IMR-90 (cell line): Measurements from ENCODE around the gene DGKD. TPM values are rescaled to one million over a fixed set of nuclear protein-coding genes. Genes with fewer than 3 reads are reported as not detected.

ENCODE experiments used
- ATAC-seq: fragments of 200-7000 bp; cut with Tn5 transposase; 2 replicates; pipeline ENCODE4 v1.9.1; 2020; ENCODE audit warnings: low read depth, mild to moderate bottlenecking, moderate library complexity
- BruUV-seq: library from RNA; stranded (reverse); fragments of 400-500 nt; replicated peaks from 2 replicates; lab custom pipeline; 2021; lab: Mats Ljungman, UMichigan
- CTCF ChIA-PET: fragments of 300-600 bp; formaldehyde crosslinking; extraction: SDS; loops from one replicate; lab custom pipeline; 2021; ENCODE audit warnings: antibody characterized with exemption; lab: Yijun Ruan, JAX
- POLR2A ChIA-PET: fragments of 300-600 bp; sonication (Branson Sonifier 250); formaldehyde crosslinking; loops from one replicate; lab custom pipeline; 2022; ENCODE audit warnings: antibody characterized with exemption; ENCODE audit not compliant: unreplicated experiment; lab: Charles Lee
- DNase-seq: peaks from one replicate; pipeline ENCODE4 v3.0.0; 2013
- H2AFZ ChIP-seq: replicated peaks from 2 replicates; pipeline ENCODE3; 2013; ENCODE audit warnings: low read length, mild to moderate bottlenecking; ENCODE audit not compliant: poor library complexity
- H2AK5ac ChIP-seq: 2 replicates; pipeline ENCODE4 v1.6.1; 2013; ENCODE audit warnings: low read depth, low read length, inconsistent platforms
- H2AK9ac ChIP-seq: replicated peaks from 2 replicates; pipeline ENCODE3; 2013; ENCODE audit warnings: mild to moderate bottlenecking, low read depth, low read length, moderate library complexity; ENCODE audit not compliant: poor library complexity
- H2BK120ac ChIP-seq: 2 replicates; pipeline ENCODE4 v1.6.1; 2013; ENCODE audit warnings: low read depth, low read length, inconsistent platforms
- H2BK15ac ChIP-seq: 3 replicates; pipeline ENCODE4 v1.6.1; 2013; ENCODE audit warnings: low read depth, low read length, inconsistent platforms
- H2BK20ac ChIP-seq: 2 replicates; pipeline ENCODE4 v1.6.1; 2013; ENCODE audit warnings: low read depth, mild to moderate bottlenecking, inconsistent platforms, low read length, moderate library complexity
- H2BK5ac ChIP-seq: 2 replicates; pipeline ENCODE4 v1.6.1; 2013; ENCODE audit warnings: mild to moderate bottlenecking, low read depth, low read length, inconsistent platforms; ENCODE audit not compliant: poor library complexity, severe bottlenecking
- H3K14ac ChIP-seq: replicated peaks from 2 replicates; pipeline ENCODE4 v1.6.1; 2013; ENCODE audit warnings: low read depth, low read length, inconsistent platforms
- H3K18ac ChIP-seq: 2 replicates; pipeline ENCODE4 v1.6.1; 2013; ENCODE audit warnings: low read depth, low read length, control low read depth
- H3K23ac ChIP-seq: 2 replicates; pipeline ENCODE4 v1.6.1; 2013; ENCODE audit warnings: low read depth, low read length, inconsistent platforms
- H3K27ac ChIP-seq: 2 replicates; pipeline ENCODE4 v1.5.1; 2013; ENCODE audit warnings: mild to moderate bottlenecking, control low read depth, low read length; ENCODE audit not compliant: insufficient read depth
- H3K27me3 ChIP-seq: 2 replicates; pipeline ENCODE4 v1.6.1; 2013; ENCODE audit warnings: low read length; ENCODE audit not compliant: control insufficient read depth, insufficient read depth
- H3K36me3 ChIP-seq: 2 replicates; pipeline ENCODE4 v1.6.1; 2013; ENCODE audit warnings: low read length, mixed read lengths; ENCODE audit not compliant: control insufficient read depth, insufficient read depth
- H3K4ac ChIP-seq: 2 replicates; pipeline ENCODE4 v1.6.1; 2013; ENCODE audit warnings: low read depth, low read length, inconsistent platforms
- H3K4me1 ChIP-seq: 2 replicates; pipeline ENCODE4 v1.6.1; 2013; ENCODE audit warnings: low read length, mixed read lengths; ENCODE audit not compliant: control insufficient read depth, insufficient read depth
- H3K4me2 ChIP-seq: 2 replicates; pipeline ENCODE4 v1.6.1; 2013; ENCODE audit warnings: low read depth, mild to moderate bottlenecking, control low read depth, low read length, moderate library complexity
- H3K4me3 ChIP-seq: 2 replicates; pipeline ENCODE4 v1.5.1; 2013; ENCODE audit warnings: low read depth, mild to moderate bottlenecking, control low read depth, low read length, moderate library complexity; ENCODE audit not compliant: insufficient read depth
- H3K56ac ChIP-seq: 2 replicates; pipeline ENCODE4 v1.6.1; 2013; ENCODE audit warnings: low read length, inconsistent platforms; ENCODE audit not compliant: insufficient read depth; ENCODE audit errors: extremely low read depth
- H3K79me1 ChIP-seq, 2 experiments: 2 replicates each; pipeline ENCODE4 v1.6.1; 2013; ENCODE audit warnings: low read length in 2 of 2, inconsistent platforms in 1 of 2, low read depth in 1 of 2
- H3K9ac ChIP-seq: 2 replicates; pipeline ENCODE4 v1.6.1; 2013; ENCODE audit warnings: low read depth, low read length, control low read depth
- H3K9me1 ChIP-seq: 2 replicates; pipeline ENCODE4 v1.6.1; 2013; ENCODE audit warnings: low read length, inconsistent platforms; ENCODE audit not compliant: insufficient read depth
- H3K9me3 ChIP-seq: 2 replicates; pipeline ENCODE4 v1.6.1; 2013; ENCODE audit warnings: low read length; ENCODE audit not compliant: control insufficient read depth, insufficient read depth
- H4K20me1 ChIP-seq: 2 replicates; pipeline ENCODE4 v1.6.1; 2013; ENCODE audit warnings: low read length, inconsistent platforms; ENCODE audit not compliant: insufficient read depth
- H4K5ac ChIP-seq: 2 replicates; pipeline ENCODE4 v1.6.1; 2013; ENCODE audit warnings: mild to moderate bottlenecking, low read depth, low read length, control low read depth
- H4K8ac ChIP-seq, 2 experiments: 2 replicates each; pipeline ENCODE4 v1.6.1; 2013; ENCODE audit warnings: low read depth in 2 of 2, low read length in 2 of 2, control low read depth in 1 of 2, inconsistent platforms in 1 of 2
- H4K91ac ChIP-seq: 2 replicates; pipeline ENCODE4 v1.6.1; 2013; ENCODE audit warnings: low read depth, low read length, inconsistent platforms; ENCODE audit not compliant: insufficient read depth
- BHLHE40 ChIP-seq: fragments of 150-350 bp; IDR thresholded peaks from 2 replicates; pipeline ENCODE4 v1.6.1; 2016; ENCODE audit warnings: mild to moderate bottlenecking, low read depth, low read length
- CEBPB ChIP-seq: IDR thresholded peaks from 2 replicates; pipeline ENCODE4 v1.6.1; 2012; ENCODE audit warnings: low read depth, low read length, improper control_type of control experiment
- CHD1 ChIP-seq: IDR thresholded peaks from 2 replicates; pipeline ENCODE4 v1.6.1; 2012; ENCODE audit warnings: low read depth, low read length, improper control_type of control experiment
- CTCF ChIP-seq: conservative IDR thresholded peaks from 2 replicates; pipeline ENCODE4 v1.5.1; 2012; ENCODE audit warnings: mild to moderate bottlenecking, low read depth, low read length, improper control_type of control experiment
- FOS ChIP-seq: fragments of 150-350 bp; IDR thresholded peaks from 2 replicates; pipeline ENCODE4 v1.6.1; 2016; ENCODE audit warnings: low read depth, low read length
- MAZ ChIP-seq: IDR thresholded peaks from 2 replicates; pipeline ENCODE4 v1.6.1; 2012; ENCODE audit warnings: low read depth, mild to moderate bottlenecking, low read length, improper control_type of control experiment, moderate library complexity, borderline replicate concordance
- MXI1 ChIP-seq: IDR thresholded peaks from 2 replicates; pipeline ENCODE4 v1.6.1; 2012; ENCODE audit warnings: low read depth, mild to moderate bottlenecking, low read length, moderate library complexity, borderline replicate concordance
- NFE2L2 ChIP-seq: fragments of 150-350 bp; IDR thresholded peaks from 2 replicates; pipeline ENCODE4 v1.6.1; 2016; ENCODE audit warnings: low read depth, mild to moderate bottlenecking, low read length
- POLR2A ChIP-seq: IDR thresholded peaks from 2 replicates; pipeline ENCODE4 v1.6.1; 2012; ENCODE audit warnings: mild to moderate bottlenecking, low read depth, low read length
- RCOR1 ChIP-seq: IDR thresholded peaks from 2 replicates; pipeline ENCODE4 v1.6.1; 2012; ENCODE audit warnings: mild to moderate bottlenecking, low read length, improper control_type of control experiment; ENCODE audit not compliant: insufficient replicate concordance
- RFX5 ChIP-seq: IDR thresholded peaks from 2 replicates; pipeline ENCODE4 v1.8.0; 2012; ENCODE audit warnings: low read depth, mild to moderate bottlenecking, low read length, moderate library complexity
- SMC3 ChIP-seq: fragments of 150-350 bp; IDR thresholded peaks from 2 replicates; pipeline ENCODE4 v1.6.1; 2016; ENCODE audit warnings: low read depth, mild to moderate bottlenecking, antibody characterized with exemption, low read length, moderate library complexity
- WGBS, 2 experiments: methylation state at CpG; one replicate each; pipeline versions ENCODE4 v1.1.5 to v1.1.7; 2013; ENCODE audit warnings: missing lambda C conversion rate in 2 of 2; ENCODE audit not compliant: insufficient read length in 1 of 2; ENCODE audit errors: extremely low coverage in 2 of 2; 5-methylcytosine and 5-hydroxymethylcytosine counted together
- dilution Hi-C: fragments of 300-500 bp; cut with HindIII; formaldehyde crosslinking; loops from one replicate; pipeline ENCODE4 v1.14.3; 2018; ENCODE audit warnings: low sequenced_read_pairs; ENCODE audit not compliant: unreplicated experiment
- in situ Hi-C: fragments of 300-500 bp; cut with MboI; formaldehyde crosslinking; loops from 3 replicates; pipeline ENCODE4 v1.14.3; 2019; ENCODE audit warnings: low sequenced_read_pairs, inconsistent platforms, mixed read lengths
- intact Hi-C: fragments of 100-400 bp; cut with micrococcal nuclease; formaldehyde crosslinking; loops from 2 replicates; pipeline ENCODE4 v1.10.0; 2022
- polyA plus RNA-seq, 3 experiments: library from polyadenylated mRNA; depleted of rRNA; stranded (reverse); fragments of >200 nt; gene quantifications; 2 replicates each; pipeline ENCODE4 v1.2.3, GENCODE V29; 2012; ENCODE audit warnings: low replicate concordance in 1 of 3
- total RNA-seq: library from RNA; depleted of rRNA; stranded (reverse); fragments of >200 nt; gene quantifications from 2 replicates; pipeline ENCODE4 v1.2.3, GENCODE V29; 2012
- TF ChIP-seq, protein P1 (sequence below): fragments of 150-350 bp; IDR thresholded peaks from 2 replicates; pipeline ENCODE4 v1.6.1; 2017; ENCODE audit warnings: mild to moderate bottlenecking, antibody characterized with exemption, low read length, low read depth
- TF ChIP-seq, protein P2 (sequence below): fragments of 150-350 bp; IDR thresholded peaks from 2 replicates; pipeline ENCODE4 v1.6.1; 2016; ENCODE audit warnings: low read depth, mild to moderate bottlenecking, low read length, moderate library complexity, borderline replicate concordance

The DGKD gene
- total and polyA plus RNA-seq, 2 of the 4 experiments (the other 2 are of a cell fraction): 6.5 to 10.1 TPM

- Histone ChIP-seq H3K4me3 (no peak overlapping the region), H3K14ac (no peak overlapping the region), H2BK120ac (no peak overlapping the region), H3K9me3 (no peaks in the 10 kb centered on the region), H3K36me3 (peaks cover 4% of the 10 kb centered on the region; the same call in 1 of the 2 replicates), H3K4me2 (no peak overlapping the region), H2AK9ac (no peak overlapping the region), H3K27me3 (no peaks in the 10 kb centered on the region), H4K5ac (no peak overlapping the region), H4K91ac (no peak overlapping the region), H3K23ac (no peak overlapping the region), H2BK20ac (no peak overlapping the region), H2BK5ac (no peak overlapping the region), H2BK15ac (no peak overlapping the region), H3K27ac (no peak overlapping the region), H3K9ac (no peak overlapping the region), H3K4ac (no peak overlapping the region), H3K4me1 (no peaks in the 10 kb centered on the region), H3K56ac (no peak overlapping the region), H3K9me1 (no peaks in the 10 kb centered on the region), H4K8ac (no peak overlapping the region), H2AK5ac (no peak overlapping the region), H3K79me1 (peaks cover 0 to 2% of the 10 kb centered on the region in 2 experiments; a peak in 2 of 4 replicates), H2AFZ (no peak overlapping the region), H4K20me1 (no peaks in the 10 kb centered on the region), H3K18ac (no peak overlapping the region)
- dilution Hi-C loops (no loop called here), in situ Hi-C loops (no loop called here), intact Hi-C loops (no loop called here)
- 92% methylated on average over 5 of the region's 8 CpGs; no CpG with 5 or more reads in 1 of the 2 experiments for WGBS, 2 experiments
- ATAC-seq (no peak), DNase-seq (no peak)
- ChIA-PET CTCF (interaction anchor here (0.8 to 1.2 kb wide), 2 partner anchors 11 to 43 kb away, joined by 4 to 6 read pairs; no protein-coding TSS in a partner anchor), POLR2A (no interaction called here)
- no TSS peak for BruUV-seq
- TF ChIP-seq MAZ: no peak
- TF ChIP-seq BHLHE40: no peak
- TF ChIP-seq RFX5: no peak
- TF ChIP-seq MXI1: no peak
- TF ChIP-seq FOS: no peak
- no peak for TF ChIP-seq CTCF
- TF ChIP-seq NFE2L2: no peak
- no peak for TF ChIP-seq RCOR1
- TF ChIP-seq, protein P1, sequence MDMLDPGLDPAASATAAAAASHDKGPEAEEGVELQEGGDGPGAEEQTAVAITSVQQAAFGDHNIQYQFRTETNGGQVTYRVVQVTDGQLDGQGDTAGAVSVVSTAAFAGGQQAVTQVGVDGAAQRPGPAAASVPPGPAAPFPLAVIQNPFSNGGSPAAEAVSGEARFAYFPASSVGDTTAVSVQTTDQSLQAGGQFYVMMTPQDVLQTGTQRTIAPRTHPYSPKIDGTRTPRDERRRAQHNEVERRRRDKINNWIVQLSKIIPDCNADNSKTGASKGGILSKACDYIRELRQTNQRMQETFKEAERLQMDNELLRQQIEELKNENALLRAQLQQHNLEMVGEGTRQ: no peak
- TF ChIP-seq, protein P2, sequence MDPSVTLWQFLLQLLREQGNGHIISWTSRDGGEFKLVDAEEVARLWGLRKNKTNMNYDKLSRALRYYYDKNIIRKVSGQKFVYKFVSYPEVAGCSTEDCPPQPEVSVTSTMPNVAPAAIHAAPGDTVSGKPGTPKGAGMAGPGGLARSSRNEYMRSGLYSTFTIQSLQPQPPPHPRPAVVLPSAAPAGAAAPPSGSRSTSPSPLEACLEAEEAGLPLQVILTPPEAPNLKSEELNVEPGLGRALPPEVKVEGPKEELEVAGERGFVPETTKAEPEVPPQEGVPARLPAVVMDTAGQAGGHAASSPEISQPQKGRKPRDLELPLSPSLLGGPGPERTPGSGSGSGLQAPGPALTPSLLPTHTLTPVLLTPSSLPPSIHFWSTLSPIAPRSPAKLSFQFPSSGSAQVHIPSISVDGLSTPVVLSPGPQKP: no peak
- TF ChIP-seq CEBPB: no peak
- TF ChIP-seq POLR2A: no peak
- TF ChIP-seq SMC3: no peak
- TF ChIP-seq CHD1: no peak
Observed at GRCh38 chr2:233399306-233400225, 45.3 kb downstream of the DGKD start.
